Keratinocyte (primary cell): Measurements from ENCODE around the gene GRK3. TPM values are rescaled to one million over a fixed set of nuclear protein-coding genes. Genes with fewer than 3 reads are reported as not detected.

ENCODE experiments used
- DNase-seq: peaks from one replicate; pipeline ENCODE4 v3.0.0-alpha.2; 2011; ENCODE audit warnings: low read depth, missing footprints, low spot score
- FAIRE-seq: peaks from 2 replicates; lab custom pipeline; 2011; peaks lifted over from hg19 to GRCh38; lab: Jason Lieb, UNC
- H2AFZ ChIP-seq: 2 replicates; pipeline ENCODE4 v1.6.0; 2012; ENCODE audit warnings: low read length, control low read depth, inconsistent platforms; ENCODE audit not compliant: control insufficient read depth
- H3K27ac ChIP-seq: 2 replicates; pipeline ENCODE4 v1.5.1; 2011; ENCODE audit warnings: low read length; ENCODE audit not compliant: control insufficient read depth, insufficient read depth
- H3K27me3 ChIP-seq: 3 replicates; pipeline ENCODE4 v1.6.0; 2011; ENCODE audit warnings: low read length; ENCODE audit not compliant: control insufficient read depth, insufficient read depth; ENCODE audit errors: extremely low read depth
- H3K36me3 ChIP-seq, 2 experiments: 2 replicates in 1 of 2; 3 replicates in 1 of 2; pipeline ENCODE4 v1.5.1; 2011; ENCODE audit warnings: low read length in 2 of 2, mild to moderate bottlenecking in 1 of 2; ENCODE audit not compliant: control insufficient read depth in 2 of 2, insufficient read depth in 2 of 2; ENCODE audit errors: extremely low read depth in 1 of 2
- H3K4me1 ChIP-seq: 3 replicates; pipeline ENCODE4 v1.5.1; 2011; ENCODE audit warnings: low read length; ENCODE audit not compliant: control insufficient read depth, insufficient read depth; ENCODE audit errors: extremely low read depth
- H3K4me2 ChIP-seq: 3 replicates; pipeline ENCODE4 v1.6.0; 2011; ENCODE audit warnings: low read depth, low read length; ENCODE audit not compliant: control insufficient read depth, insufficient read depth; ENCODE audit errors: extremely low read depth
- H3K4me3 ChIP-seq, 3 experiments: fragments of 200-600 bp in 1 of 3; sonication (generic) in 1 of 3; 2 replicates in 2 of 3; 3 replicates in 1 of 3; pipeline ENCODE4 v1.5.1; 2011 to 2016; ENCODE audit warnings: low read length in 3 of 3, mild to moderate bottlenecking in 3 of 3, control low read depth in 2 of 3, inconsistent platforms in 1 of 3, low read depth in 1 of 3, mixed read lengths in 1 of 3, mixed run types in 1 of 3, moderate library complexity in 1 of 3; ENCODE audit not compliant: control insufficient read depth in 2 of 3, insufficient read depth in 2 of 3; ENCODE audit errors: extremely low read depth in 1 of 3
- H3K79me2 ChIP-seq: 2 replicates; pipeline ENCODE4 v1.6.0; 2012; ENCODE audit warnings: low read length; ENCODE audit not compliant: control insufficient read depth, insufficient read depth
- H3K9ac ChIP-seq: 3 replicates; pipeline ENCODE4 v1.6.0; 2011; ENCODE audit warnings: low read length; ENCODE audit not compliant: control insufficient read depth, insufficient read depth; ENCODE audit errors: extremely low read depth
- H3K9me1 ChIP-seq: 3 replicates; pipeline ENCODE4 v1.6.0; 2011; ENCODE audit warnings: low read length; ENCODE audit not compliant: control insufficient read depth, insufficient read depth; ENCODE audit errors: extremely low read depth
- H3K9me3 ChIP-seq: 2 replicates; pipeline ENCODE4 v1.5.1; 2012; ENCODE audit warnings: low read depth, low read length; ENCODE audit not compliant: control insufficient read depth
- H4K20me1 ChIP-seq: 3 replicates; pipeline ENCODE4 v1.6.0; 2011; ENCODE audit warnings: low read length; ENCODE audit not compliant: control insufficient read depth, insufficient read depth; ENCODE audit errors: extremely low read depth
- CTCF ChIP-seq, 3 experiments: IDR thresholded peaks in 1 of 3; conservative IDR thresholded peaks in 1 of 3; optimal IDR thresholded peaks in 1 of 3; 2 replicates in 2 of 3; 3 replicates in 1 of 3; pipeline versions ENCODE3 to v1.5.1; 2011; ENCODE audit warnings: low read length in 3 of 3, mild to moderate bottlenecking in 3 of 3, moderate library complexity in 2 of 3, control low read depth in 1 of 3, inconsistent platforms in 1 of 3; ENCODE audit not compliant: insufficient read depth in 2 of 3; ENCODE audit errors: extremely low read depth in 1 of 3
- EZH2 ChIP-seq: IDR thresholded peaks from one replicate; pipeline ENCODE4 v1.6.1; 2012; ENCODE audit warnings: inconsistent platforms, mild to moderate bottlenecking, low read length, moderate library complexity
- dilution Hi-C: fragments of 300-500 bp; cut with MboI; formaldehyde crosslinking; loops from one replicate; pipeline ENCODE4 v1.7.0; 2020; ENCODE audit warnings: low sequenced_read_pairs; ENCODE audit not compliant: extremely low pct_ligation_motif_present
- polyA plus RNA-seq, 5 experiments: library from polyadenylated mRNA; depleted of rRNA in 3 of 5; stranded (reverse) in 3 of 5; stranded (forward) in 1 of 5; unstranded in 1 of 5; fragments of >200 nt; gene quantifications; 1 replicate in 1 of 5; 2 replicates in 3 of 5; 3 replicates in 1 of 5; pipeline versions ENCODE4 v1.2.1 to v1.2.3, GENCODE V29; 2011 to 2012; ENCODE audit warnings: missing spikeins in 2 of 5, low read depth in 1 of 5, low replicate concordance in 1 of 5

The GRK3 gene
- polyA plus RNA-seq, 1 donor (not counting 4 experiments of a cell fraction or from before 2014, with no cell fraction given), result 8.1 TPM

- Histone ChIP-seq H4K20me1 (no peaks in the 10 kb centered on the region), H3K9ac (no peak overlapping the region), H3K27me3 (no peaks in the 10 kb centered on the region), H2AFZ (no peak overlapping the region), H3K4me2 (no peak overlapping the region), H3K4me1 (peaks cover 12% of the 10 kb centered on the region), H3K36me3 (no peaks in the 10 kb centered on the region), H3K4me3 (no peak overlapping the region), H3K9me1 (no peaks in the 10 kb centered on the region), H3K79me2 (no peaks in the 10 kb centered on the region), H3K27ac (no peak overlapping the region), H3K9me3 (no peaks in the 10 kb centered on the region)
- dilution Hi-C loops, result no loop called here
- FAIRE-seq (no peak), DNase-seq (no peak)
- no peak for TF ChIP-seq CTCF (optimal IDR thresholded peaks at IDR 0.05 in 1 of 3, IDR thresholded peaks at IDR 0.05 in 1 of 3, conservative IDR thresholded peaks at IDR 0.05 in 1 of 3; ENCODE audit: extremely low read depth in 1 of 3, insufficient read depth in 2 of 3, low read length in 3 of 3)
- no peak for TF ChIP-seq EZH2
Measured at GRCh38 chr22:25753252-25753651, 188.8 kb downstream of the GRK3 start.

GRCh38 chr22:25754527-25755202 lies 190.2 kb downstream of the GRK3 start:
- Histone ChIP-seq H4K20me1 (no peaks in the 10 kb centered on the region), H3K79me2 (no peaks in the 10 kb centered on the region), H3K36me3 (no peaks in the 10 kb centered on the region), H3K9ac (no peak overlapping the region), H3K9me1 (no peaks in the 10 kb centered on the region), H3K27me3 (no peaks in the 10 kb centered on the region), H3K4me3 (no peak overlapping the region), H2AFZ (no peak overlapping the region), H3K27ac (no peak overlapping the region), H3K4me2 (no peak overlapping the region), H3K9me3 (no peaks in the 10 kb centered on the region), H3K4me1 (peaks cover 22% of the 10 kb centered on the region)
- FAIRE-seq (no peak), DNase-seq (no peak)
- TF ChIP-seq EZH2 (no peak), CTCF (optimal IDR thresholded peaks at IDR 0.05 in 1 of 3, IDR thresholded peaks at IDR 0.05 in 1 of 3, conservative IDR thresholded peaks at IDR 0.05 in 1 of 3; ENCODE audit: extremely low read depth in 1 of 3, insufficient read depth in 2 of 3, low read length in 3 of 3) (no peak)
- dilution Hi-C loops, result no loop called here
